IMR-90 (cell line): ENCODE results near the gene LY86. TPM values are rescaled to one million over a fixed set of nuclear protein-coding genes. Genes with fewer than 3 reads are reported as not detected.
A peak's percentile ranks its signal among the peaks of the same experiment; 100 is the strongest.

Source experiments
- ATAC-seq: fragments of 200-7000 bp; cut with Tn5 transposase; 2 replicates; pipeline ENCODE4 v1.9.1; 2020; ENCODE audit warnings: low read depth, mild to moderate bottlenecking, moderate library complexity
- BruUV-seq: library from RNA; stranded (reverse); fragments of 400-500 nt; replicated peaks from 2 replicates; lab custom pipeline; 2021; lab: Mats Ljungman, UMichigan
- CTCF ChIA-PET: fragments of 300-600 bp; formaldehyde crosslinking; extraction: SDS; loops from one replicate; lab custom pipeline; 2021; ENCODE audit warnings: antibody characterized with exemption; lab: Yijun Ruan, JAX
- POLR2A ChIA-PET: fragments of 300-600 bp; sonication (Branson Sonifier 250); formaldehyde crosslinking; loops from one replicate; lab custom pipeline; 2022; ENCODE audit warnings: antibody characterized with exemption; ENCODE audit not compliant: unreplicated experiment; lab: Charles Lee
- DNase-seq: peaks from one replicate; pipeline ENCODE4 v3.0.0; 2013
- H2AFZ ChIP-seq: replicated peaks from 2 replicates; pipeline ENCODE3; 2013; ENCODE audit warnings: low read length, mild to moderate bottlenecking; ENCODE audit not compliant: poor library complexity
- H2AK5ac ChIP-seq: 2 replicates; pipeline ENCODE4 v1.6.1; 2013; ENCODE audit warnings: low read depth, low read length, inconsistent platforms
- H2AK9ac ChIP-seq: replicated peaks from 2 replicates; pipeline ENCODE3; 2013; ENCODE audit warnings: mild to moderate bottlenecking, low read depth, low read length, moderate library complexity; ENCODE audit not compliant: poor library complexity
- H2BK120ac ChIP-seq: 2 replicates; pipeline ENCODE4 v1.6.1; 2013; ENCODE audit warnings: low read depth, low read length, inconsistent platforms
- H2BK15ac ChIP-seq: 3 replicates; pipeline ENCODE4 v1.6.1; 2013; ENCODE audit warnings: low read depth, low read length, inconsistent platforms
- H2BK20ac ChIP-seq: 2 replicates; pipeline ENCODE4 v1.6.1; 2013; ENCODE audit warnings: low read depth, mild to moderate bottlenecking, inconsistent platforms, low read length, moderate library complexity
- H2BK5ac ChIP-seq: 2 replicates; pipeline ENCODE4 v1.6.1; 2013; ENCODE audit warnings: mild to moderate bottlenecking, low read depth, low read length, inconsistent platforms; ENCODE audit not compliant: poor library complexity, severe bottlenecking
- H3K14ac ChIP-seq: replicated peaks from 2 replicates; pipeline ENCODE4 v1.6.1; 2013; ENCODE audit warnings: low read depth, low read length, inconsistent platforms
- H3K18ac ChIP-seq: 2 replicates; pipeline ENCODE4 v1.6.1; 2013; ENCODE audit warnings: low read depth, low read length, control low read depth
- H3K23ac ChIP-seq: 2 replicates; pipeline ENCODE4 v1.6.1; 2013; ENCODE audit warnings: low read depth, low read length, inconsistent platforms
- H3K27ac ChIP-seq: 2 replicates; pipeline ENCODE4 v1.5.1; 2013; ENCODE audit warnings: mild to moderate bottlenecking, control low read depth, low read length; ENCODE audit not compliant: insufficient read depth
- H3K27me3 ChIP-seq: 2 replicates; pipeline ENCODE4 v1.6.1; 2013; ENCODE audit warnings: low read length; ENCODE audit not compliant: control insufficient read depth, insufficient read depth
- H3K36me3 ChIP-seq: 2 replicates; pipeline ENCODE4 v1.6.1; 2013; ENCODE audit warnings: low read length, mixed read lengths; ENCODE audit not compliant: control insufficient read depth, insufficient read depth
- H3K4ac ChIP-seq: 2 replicates; pipeline ENCODE4 v1.6.1; 2013; ENCODE audit warnings: low read depth, low read length, inconsistent platforms
- H3K4me1 ChIP-seq: 2 replicates; pipeline ENCODE4 v1.6.1; 2013; ENCODE audit warnings: low read length, mixed read lengths; ENCODE audit not compliant: control insufficient read depth, insufficient read depth
- H3K4me2 ChIP-seq: 2 replicates; pipeline ENCODE4 v1.6.1; 2013; ENCODE audit warnings: low read depth, mild to moderate bottlenecking, control low read depth, low read length, moderate library complexity
- H3K4me3 ChIP-seq: 2 replicates; pipeline ENCODE4 v1.5.1; 2013; ENCODE audit warnings: low read depth, mild to moderate bottlenecking, control low read depth, low read length, moderate library complexity; ENCODE audit not compliant: insufficient read depth
- H3K56ac ChIP-seq: 2 replicates; pipeline ENCODE4 v1.6.1; 2013; ENCODE audit warnings: low read length, inconsistent platforms; ENCODE audit not compliant: insufficient read depth; ENCODE audit errors: extremely low read depth
- H3K79me1 ChIP-seq, 2 experiments: 2 replicates each; pipeline ENCODE4 v1.6.1; 2013; ENCODE audit warnings: low read length in 2 of 2, inconsistent platforms in 1 of 2, low read depth in 1 of 2
- H3K9ac ChIP-seq: 2 replicates; pipeline ENCODE4 v1.6.1; 2013; ENCODE audit warnings: low read depth, low read length, control low read depth
- H3K9me1 ChIP-seq: 2 replicates; pipeline ENCODE4 v1.6.1; 2013; ENCODE audit warnings: low read length, inconsistent platforms; ENCODE audit not compliant: insufficient read depth
- H3K9me3 ChIP-seq: 2 replicates; pipeline ENCODE4 v1.6.1; 2013; ENCODE audit warnings: low read length; ENCODE audit not compliant: control insufficient read depth, insufficient read depth
- H4K20me1 ChIP-seq: 2 replicates; pipeline ENCODE4 v1.6.1; 2013; ENCODE audit warnings: low read length, inconsistent platforms; ENCODE audit not compliant: insufficient read depth
- H4K5ac ChIP-seq: 2 replicates; pipeline ENCODE4 v1.6.1; 2013; ENCODE audit warnings: mild to moderate bottlenecking, low read depth, low read length, control low read depth
- H4K8ac ChIP-seq, 2 experiments: 2 replicates each; pipeline ENCODE4 v1.6.1; 2013; ENCODE audit warnings: low read depth in 2 of 2, low read length in 2 of 2, control low read depth in 1 of 2, inconsistent platforms in 1 of 2
- H4K91ac ChIP-seq: 2 replicates; pipeline ENCODE4 v1.6.1; 2013; ENCODE audit warnings: low read depth, low read length, inconsistent platforms; ENCODE audit not compliant: insufficient read depth
- CEBPB ChIP-seq: IDR thresholded peaks from 2 replicates; pipeline ENCODE4 v1.6.1; 2012; ENCODE audit warnings: low read depth, low read length, improper control_type of control experiment
- CHD1 ChIP-seq: IDR thresholded peaks from 2 replicates; pipeline ENCODE4 v1.6.1; 2012; ENCODE audit warnings: low read depth, low read length, improper control_type of control experiment
- FOS ChIP-seq: fragments of 150-350 bp; IDR thresholded peaks from 2 replicates; pipeline ENCODE4 v1.6.1; 2016; ENCODE audit warnings: low read depth, low read length
- NFE2L2 ChIP-seq: fragments of 150-350 bp; IDR thresholded peaks from 2 replicates; pipeline ENCODE4 v1.6.1; 2016; ENCODE audit warnings: low read depth, mild to moderate bottlenecking, low read length
- RAD21 ChIP-seq: IDR thresholded peaks from 2 replicates; pipeline ENCODE4 v1.6.1; 2012; ENCODE audit warnings: low read length, improper control_type of control experiment
- RFX5 ChIP-seq: IDR thresholded peaks from 2 replicates; pipeline ENCODE4 v1.8.0; 2012; ENCODE audit warnings: low read depth, mild to moderate bottlenecking, low read length, moderate library complexity
- SMC3 ChIP-seq: fragments of 150-350 bp; IDR thresholded peaks from 2 replicates; pipeline ENCODE4 v1.6.1; 2016; ENCODE audit warnings: low read depth, mild to moderate bottlenecking, antibody characterized with exemption, low read length, moderate library complexity
- WGBS, 2 experiments: methylation state at CpG; one replicate each; pipeline versions ENCODE4 v1.1.5 to v1.1.7; 2013; ENCODE audit warnings: missing lambda C conversion rate in 2 of 2; ENCODE audit not compliant: insufficient read length in 1 of 2; ENCODE audit errors: extremely low coverage in 2 of 2; 5-methylcytosine and 5-hydroxymethylcytosine counted together
- dilution Hi-C: fragments of 300-500 bp; cut with HindIII; formaldehyde crosslinking; loops from one replicate; pipeline ENCODE4 v1.14.3; 2018; ENCODE audit warnings: low sequenced_read_pairs; ENCODE audit not compliant: unreplicated experiment
- in situ Hi-C: fragments of 300-500 bp; cut with MboI; formaldehyde crosslinking; loops from 3 replicates; pipeline ENCODE4 v1.14.3; 2019; ENCODE audit warnings: low sequenced_read_pairs, inconsistent platforms, mixed read lengths
- intact Hi-C: fragments of 100-400 bp; cut with micrococcal nuclease; formaldehyde crosslinking; loops from 2 replicates; pipeline ENCODE4 v1.10.0; 2022
- polyA plus RNA-seq, 3 experiments: library from polyadenylated mRNA; depleted of rRNA; stranded (reverse); fragments of >200 nt; gene quantifications; 2 replicates each; pipeline ENCODE4 v1.2.3, GENCODE V29; 2012; ENCODE audit warnings: low replicate concordance in 1 of 3
- total RNA-seq: library from RNA; depleted of rRNA; stranded (reverse); fragments of >200 nt; gene quantifications from 2 replicates; pipeline ENCODE4 v1.2.3, GENCODE V29; 2012
- TF ChIP-seq, protein P1 (sequence below): fragments of 150-350 bp; IDR thresholded peaks from 2 replicates; pipeline ENCODE4 v1.6.1; 2017; ENCODE audit warnings: mild to moderate bottlenecking, antibody characterized with exemption, low read length, low read depth
- TF ChIP-seq, protein P2 (sequence below): fragments of 150-350 bp; IDR thresholded peaks from 2 replicates; pipeline ENCODE4 v1.6.1; 2016; ENCODE audit warnings: low read depth, mild to moderate bottlenecking, low read length, moderate library complexity, borderline replicate concordance
- TF ChIP-seq, protein P3 (sequence below): conservative IDR thresholded peaks from 2 replicates; pipeline ENCODE4 v1.5.1; 2012; ENCODE audit warnings: mild to moderate bottlenecking, low read depth, low read length, improper control_type of control experiment

LY86 gene
- total and polyA plus RNA-seq, 2 of the 4 experiments (the other 2 are of a cell fraction) = not detected

DNA sequence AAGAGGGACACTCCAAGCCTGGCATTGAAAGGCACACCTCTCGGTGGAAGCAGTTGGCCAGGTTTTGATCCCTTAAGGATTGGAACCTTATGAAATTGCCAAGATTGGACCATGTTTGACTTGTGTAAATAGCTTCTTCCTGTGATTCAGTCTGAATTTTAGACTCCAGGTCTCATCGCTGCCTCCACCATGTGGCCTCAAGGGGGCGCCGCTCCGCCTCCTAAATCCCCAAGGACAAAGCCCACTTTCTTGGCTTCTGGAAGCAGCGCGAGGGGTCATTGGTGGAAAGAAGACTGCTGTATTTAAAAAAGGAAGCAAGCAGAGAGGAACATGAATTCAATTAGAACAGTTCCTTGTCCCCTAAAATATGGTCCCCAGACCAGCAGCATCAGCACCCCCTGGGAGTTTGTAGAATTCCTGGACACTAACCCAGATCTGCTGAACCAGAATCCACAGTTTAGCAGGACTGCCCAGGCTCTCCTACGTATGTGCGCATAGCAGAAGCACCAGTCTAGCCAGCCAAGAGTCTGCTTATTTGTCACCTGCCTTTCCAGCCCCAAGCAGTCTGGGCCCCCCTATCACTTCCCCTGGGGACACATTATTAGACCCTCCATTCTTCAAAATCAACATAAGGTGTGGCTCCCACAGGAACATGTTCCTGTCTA, 108.5 kb downstream of the LY86 start:
- DNase-seq = peak; percentile 65
- Histone ChIP-seq H3K27me3 (no peaks in the 10 kb centered on the region), H3K56ac (no peak overlapping the region), H3K79me1 (no peaks in the 10 kb centered on the region), H3K9me1 (peaks cover 6% of the 10 kb centered on the region), H2AFZ (peak overlapping the region; percentile 29), H3K4me1 (peaks cover 5% of the 10 kb centered on the region; the same call in 1 of the 2 replicates), H3K9ac (no peak overlapping the region), H2BK20ac (no peak overlapping the region), H2BK5ac (no peak overlapping the region), H3K27ac (no peak overlapping the region), H3K23ac (no peak overlapping the region), H3K9me3 (no peaks in the 10 kb centered on the region), H3K4me2 (no peak overlapping the region), H2BK15ac (no peak overlapping the region), H3K4ac (no peak overlapping the region), H4K5ac (no peak overlapping the region), H3K18ac (no peak overlapping the region), H2AK9ac (no peak overlapping the region), H4K20me1 (no peaks in the 10 kb centered on the region), H3K14ac (no peak overlapping the region), H4K91ac (no peak overlapping the region), H3K36me3 (no peaks in the 10 kb centered on the region), H2AK5ac (no peak overlapping the region), H2BK120ac (no peak overlapping the region), H3K4me3 (no peak overlapping the region), H4K8ac (no peak overlapping the region)
- in situ Hi-C loops = loop anchor here (25.0 kb wide), 1 partner anchor 915 kb away; no protein-coding TSS in a partner anchor
- dilution Hi-C loops = no loop called here
- no TSS peak for BruUV-seq
- ChIA-PET CTCF (interaction anchor here (0.5 to 0.8 kb wide), 4 partner anchors 20 to 1309 kb away, joined by 3 to 4 read pairs (median 3); no protein-coding TSS in a partner anchor), POLR2A (no interaction called here)
- peak; percentile 32 for ATAC-seq
- intact Hi-C loops = no loop called here
- 90% methylated on average over 2 of the region's 9 CpGs; no CpG with 5 or more reads in 1 of the 2 experiments for WGBS, 2 experiments
- TF ChIP-seq RFX5 (no peak), NFE2L2 (no peak), FOS (no peak), CHD1 (no peak), SMC3 (peak; percentile 53; the same call in 1 of the 2 replicates), CEBPB (no peak), RAD21 (peak; percentile 64)
- TF ChIP-seq, protein P1, sequence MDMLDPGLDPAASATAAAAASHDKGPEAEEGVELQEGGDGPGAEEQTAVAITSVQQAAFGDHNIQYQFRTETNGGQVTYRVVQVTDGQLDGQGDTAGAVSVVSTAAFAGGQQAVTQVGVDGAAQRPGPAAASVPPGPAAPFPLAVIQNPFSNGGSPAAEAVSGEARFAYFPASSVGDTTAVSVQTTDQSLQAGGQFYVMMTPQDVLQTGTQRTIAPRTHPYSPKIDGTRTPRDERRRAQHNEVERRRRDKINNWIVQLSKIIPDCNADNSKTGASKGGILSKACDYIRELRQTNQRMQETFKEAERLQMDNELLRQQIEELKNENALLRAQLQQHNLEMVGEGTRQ = no peak
- TF ChIP-seq, protein P2, sequence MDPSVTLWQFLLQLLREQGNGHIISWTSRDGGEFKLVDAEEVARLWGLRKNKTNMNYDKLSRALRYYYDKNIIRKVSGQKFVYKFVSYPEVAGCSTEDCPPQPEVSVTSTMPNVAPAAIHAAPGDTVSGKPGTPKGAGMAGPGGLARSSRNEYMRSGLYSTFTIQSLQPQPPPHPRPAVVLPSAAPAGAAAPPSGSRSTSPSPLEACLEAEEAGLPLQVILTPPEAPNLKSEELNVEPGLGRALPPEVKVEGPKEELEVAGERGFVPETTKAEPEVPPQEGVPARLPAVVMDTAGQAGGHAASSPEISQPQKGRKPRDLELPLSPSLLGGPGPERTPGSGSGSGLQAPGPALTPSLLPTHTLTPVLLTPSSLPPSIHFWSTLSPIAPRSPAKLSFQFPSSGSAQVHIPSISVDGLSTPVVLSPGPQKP = no peak
- TF ChIP-seq, protein P3, sequence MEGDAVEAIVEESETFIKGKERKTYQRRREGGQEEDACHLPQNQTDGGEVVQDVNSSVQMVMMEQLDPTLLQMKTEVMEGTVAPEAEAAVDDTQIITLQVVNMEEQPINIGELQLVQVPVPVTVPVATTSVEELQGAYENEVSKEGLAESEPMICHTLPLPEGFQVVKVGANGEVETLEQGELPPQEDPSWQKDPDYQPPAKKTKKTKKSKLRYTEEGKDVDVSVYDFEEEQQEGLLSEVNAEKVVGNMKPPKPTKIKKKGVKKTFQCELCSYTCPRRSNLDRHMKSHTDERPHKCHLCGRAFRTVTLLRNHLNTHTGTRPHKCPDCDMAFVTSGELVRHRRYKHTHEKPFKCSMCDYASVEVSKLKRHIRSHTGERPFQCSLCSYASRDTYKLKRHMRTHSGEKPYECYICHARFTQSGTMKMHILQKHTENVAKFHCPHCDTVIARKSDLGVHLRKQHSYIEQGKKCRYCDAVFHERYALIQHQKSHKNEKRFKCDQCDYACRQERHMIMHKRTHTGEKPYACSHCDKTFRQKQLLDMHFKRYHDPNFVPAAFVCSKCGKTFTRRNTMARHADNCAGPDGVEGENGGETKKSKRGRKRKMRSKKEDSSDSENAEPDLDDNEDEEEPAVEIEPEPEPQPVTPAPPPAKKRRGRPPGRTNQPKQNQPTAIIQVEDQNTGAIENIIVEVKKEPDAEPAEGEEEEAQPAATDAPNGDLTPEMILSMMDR = peak; percentile 68
